ENCODE measurements around the gene BICRA.

Gene BICRA

DNA sequence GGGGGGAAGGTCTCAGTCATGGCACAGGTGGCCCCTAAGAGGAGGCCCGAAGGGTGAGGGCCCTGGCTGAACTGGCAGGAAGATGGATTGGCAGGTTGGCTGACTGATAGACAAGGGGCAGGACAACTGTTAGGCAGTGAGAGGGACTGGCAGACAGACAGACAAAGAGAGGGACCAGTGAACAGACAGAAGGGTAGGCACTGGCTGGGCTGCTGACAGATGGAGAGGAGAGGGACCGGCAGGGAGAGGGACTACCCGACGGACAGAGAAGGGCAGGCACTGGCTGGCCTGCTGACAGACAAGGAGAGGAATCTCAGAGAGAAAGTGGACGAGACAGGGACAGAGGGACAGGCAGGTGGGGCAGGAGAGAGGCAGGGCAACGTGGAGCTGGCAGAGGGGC lies 72.5 kb downstream of the BICRA start:
- H3K36me3 ChIP-seq (replicated peaks; ENCODE audit: insufficient read depth, low read length), result no peaks in the 10 kb centered on the region
- TF ChIP-seq EZH2 (optimal IDR thresholded peaks at IDR 0.05; ENCODE audit: low read depth, low read length) (no peak), EZH2phosphoT487 (IDR thresholded peaks at IDR 0.05; ENCODE audit: low read length) (no peak)
- TF ChIP-seq, protein P1, sequence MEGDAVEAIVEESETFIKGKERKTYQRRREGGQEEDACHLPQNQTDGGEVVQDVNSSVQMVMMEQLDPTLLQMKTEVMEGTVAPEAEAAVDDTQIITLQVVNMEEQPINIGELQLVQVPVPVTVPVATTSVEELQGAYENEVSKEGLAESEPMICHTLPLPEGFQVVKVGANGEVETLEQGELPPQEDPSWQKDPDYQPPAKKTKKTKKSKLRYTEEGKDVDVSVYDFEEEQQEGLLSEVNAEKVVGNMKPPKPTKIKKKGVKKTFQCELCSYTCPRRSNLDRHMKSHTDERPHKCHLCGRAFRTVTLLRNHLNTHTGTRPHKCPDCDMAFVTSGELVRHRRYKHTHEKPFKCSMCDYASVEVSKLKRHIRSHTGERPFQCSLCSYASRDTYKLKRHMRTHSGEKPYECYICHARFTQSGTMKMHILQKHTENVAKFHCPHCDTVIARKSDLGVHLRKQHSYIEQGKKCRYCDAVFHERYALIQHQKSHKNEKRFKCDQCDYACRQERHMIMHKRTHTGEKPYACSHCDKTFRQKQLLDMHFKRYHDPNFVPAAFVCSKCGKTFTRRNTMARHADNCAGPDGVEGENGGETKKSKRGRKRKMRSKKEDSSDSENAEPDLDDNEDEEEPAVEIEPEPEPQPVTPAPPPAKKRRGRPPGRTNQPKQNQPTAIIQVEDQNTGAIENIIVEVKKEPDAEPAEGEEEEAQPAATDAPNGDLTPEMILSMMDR (IDR thresholded peaks at IDR 0.05; ENCODE audit: low read length), result no peak

DNA sequence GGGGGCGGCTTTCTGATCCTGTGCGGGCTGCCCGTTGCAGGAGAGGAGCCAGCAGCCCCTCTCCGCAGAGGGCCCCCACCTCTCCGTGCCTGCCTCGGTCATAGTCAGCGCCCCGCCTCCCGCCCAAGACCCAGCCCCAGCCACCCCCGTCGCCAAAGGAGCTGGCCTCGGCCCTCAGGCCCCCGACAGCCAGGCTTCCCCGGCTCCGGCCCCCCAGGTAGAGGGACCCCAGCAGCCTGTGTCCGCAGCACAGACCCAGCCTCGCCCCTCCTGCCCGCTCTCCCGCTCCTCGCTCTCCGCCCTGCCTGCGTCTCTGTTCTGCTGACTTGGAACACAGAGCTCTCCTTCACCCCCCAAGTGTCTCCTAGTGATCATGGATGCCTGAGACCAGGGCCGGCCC lies 73.0 kb downstream of the BICRA start:
- Histone ChIP-seq H3K9ac (ENCODE audit: low read length) (no peak overlapping the region), H3K9me2 (replicated peaks; ENCODE audit: insufficient read depth, low read length) (no peaks in the 10 kb centered on the region), H3K4me1 (ENCODE audit: low read length) (no peaks in the 10 kb centered on the region), H3K79me2 (ENCODE audit: low read length) (no peaks in the 10 kb centered on the region), H2AFZ (ENCODE audit: low read length) (no peak overlapping the region), H3K9me3 (replicated peaks; ENCODE audit: insufficient read depth, low read length) (no peaks in the 10 kb centered on the region), H3F3A (ENCODE audit: insufficient read depth, low read length) (no peaks in the 10 kb centered on the region), H3K4me2 (ENCODE audit: low read depth, low read length) (no peak overlapping the region), H3K36me3 (replicated peaks; ENCODE audit: insufficient read depth, low read length) (no peaks in the 10 kb centered on the region), H3K27ac (ENCODE audit: low read length) (no peak overlapping the region), H4K20me1 (ENCODE audit: insufficient read depth, low read length) (no peaks in the 10 kb centered on the region), H3K27me3 (replicated peaks; ENCODE audit: insufficient read depth, low read length) (no peaks in the 10 kb centered on the region), H3K4me3 (ENCODE audit: low read length) (no peak overlapping the region)
- TF ChIP-seq EZH2phosphoT487 (IDR thresholded peaks at IDR 0.05; ENCODE audit: low read length), result no peak
- TF ChIP-seq, protein P1 (IDR thresholded peaks at IDR 0.05; ENCODE audit: low read length), result no peak
- no peak for DNase-seq

More for the DNA sequence above, 72.5 kb downstream of the BICRA start:
- Histone ChIP-seq H3K27me3 (replicated peaks; ENCODE audit: insufficient read depth, low read length) (no peaks in the 10 kb centered on the region), H2AFZ (ENCODE audit: low read length) (no peak overlapping the region), H3K9ac (ENCODE audit: low read length) (no peak overlapping the region), H3K4me3 (ENCODE audit: low read length) (no peak overlapping the region), H3K27ac (ENCODE audit: low read length) (no peak overlapping the region), H3K9me2 (replicated peaks; ENCODE audit: insufficient read depth, low read length) (no peaks in the 10 kb centered on the region), H4K20me1 (ENCODE audit: insufficient read depth, low read length) (no peaks in the 10 kb centered on the region), H3K4me1 (ENCODE audit: low read length) (no peaks in the 10 kb centered on the region), H3K9me3 (replicated peaks; ENCODE audit: insufficient read depth, low read length) (no peaks in the 10 kb centered on the region), H3F3A (ENCODE audit: insufficient read depth, low read length) (no peaks in the 10 kb centered on the region), H3K79me2 (ENCODE audit: low read length) (no peaks in the 10 kb centered on the region), H3K4me2 (ENCODE audit: low read depth, low read length) (no peak overlapping the region)
- no peak for DNase-seq

DNA sequence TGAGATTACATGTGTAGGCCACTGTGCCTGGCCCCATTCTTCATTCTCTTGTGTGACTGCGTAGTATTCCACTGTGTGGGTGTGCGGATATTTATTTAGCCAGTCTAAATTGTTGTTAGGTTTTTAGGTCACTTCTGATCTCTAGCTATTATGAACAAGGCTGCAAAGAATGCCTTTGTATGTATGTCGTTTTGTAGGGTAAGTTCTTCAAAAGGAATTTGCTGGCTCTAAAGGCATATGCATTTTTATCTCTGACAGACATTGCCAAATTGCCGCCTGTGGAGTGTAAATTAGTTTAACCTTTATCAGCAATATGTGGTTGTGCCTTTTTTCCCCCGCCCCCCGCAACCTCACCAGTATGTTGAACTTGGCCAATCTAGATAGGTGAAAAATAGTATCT lies 74.0 kb downstream of the BICRA start:
- Histone ChIP-seq H3K27me3 (replicated peaks; ENCODE audit: insufficient read depth, low read length) (no peaks in the 10 kb centered on the region), H2AFZ (ENCODE audit: low read length) (no peak overlapping the region), H3K9me2 (replicated peaks; ENCODE audit: insufficient read depth, low read length) (no peaks in the 10 kb centered on the region), H3K79me2 (ENCODE audit: low read length) (no peaks in the 10 kb centered on the region), H3F3A (ENCODE audit: insufficient read depth, low read length) (no peaks in the 10 kb centered on the region), H3K27ac (ENCODE audit: low read length) (no peak overlapping the region), H3K36me3 (replicated peaks; ENCODE audit: insufficient read depth, low read length) (no peaks in the 10 kb centered on the region), H3K4me1 (ENCODE audit: low read length) (no peaks in the 10 kb centered on the region), H3K9me3 (replicated peaks; ENCODE audit: insufficient read depth, low read length) (no peaks in the 10 kb centered on the region), H3K4me3 (ENCODE audit: low read length) (no peak overlapping the region), H4K20me1 (ENCODE audit: insufficient read depth, low read length) (no peaks in the 10 kb centered on the region), H3K9ac (ENCODE audit: low read length) (no peak overlapping the region), H3K4me2 (ENCODE audit: low read depth, low read length) (no peak overlapping the region)
- no peak for DNase-seq
- no peak for TF ChIP-seq EZH2phosphoT487 (IDR thresholded peaks at IDR 0.05; ENCODE audit: low read length)
- TF ChIP-seq EZH2 (optimal IDR thresholded peaks at IDR 0.05; ENCODE audit: low read depth, low read length), result no peak
- TF ChIP-seq, protein P1 (IDR thresholded peaks at IDR 0.05; ENCODE audit: low read length), result no peak
